GM18511 (cell line): ENCODE results near the gene NR1I3.
A peak's percentile ranks its signal among the peaks of the same experiment; 100 is the strongest.
"Not testable (repeated sequence)": the region's sequence is repeated elsewhere in the genome, so short reads cannot be mapped to it uniquely, and the experiment has no call there.

Experiments
- ATAC-seq: cut with Tn5 transposase; IDR thresholded peaks from one replicate; pipeline ENCODE4 v1.9.1; 2021; ENCODE audit warnings: mild to moderate bottlenecking, moderate library complexity; ENCODE audit not compliant: unreplicated experiment

The NR1I3 gene

GRCh38 chr1:161250829-161251228 is 12.8 kb upstream of the NR1I3 start:
- no peak for ATAC-seq

DNA sequence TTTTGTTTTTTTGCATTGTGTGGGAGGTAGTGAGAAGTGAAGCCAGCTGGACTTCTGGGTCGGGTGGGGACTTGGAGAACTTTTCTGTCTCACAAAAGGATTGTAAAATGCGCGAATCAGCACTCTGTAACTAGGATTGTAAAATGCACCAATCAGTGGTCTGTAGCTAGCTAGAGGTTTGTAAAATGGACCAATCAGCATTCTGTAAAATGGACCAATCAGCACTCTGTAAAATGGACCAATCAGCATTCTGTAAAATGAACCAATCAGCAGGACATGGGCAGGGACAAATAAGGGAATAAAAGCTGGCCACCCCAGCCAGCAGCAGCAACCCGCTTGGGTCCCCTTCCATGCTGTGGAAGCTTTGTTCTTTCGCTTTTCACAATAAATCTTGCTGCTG is 12.1 kb upstream of the NR1I3 start:
- not testable (repeated sequence) for ATAC-seq

DNA sequence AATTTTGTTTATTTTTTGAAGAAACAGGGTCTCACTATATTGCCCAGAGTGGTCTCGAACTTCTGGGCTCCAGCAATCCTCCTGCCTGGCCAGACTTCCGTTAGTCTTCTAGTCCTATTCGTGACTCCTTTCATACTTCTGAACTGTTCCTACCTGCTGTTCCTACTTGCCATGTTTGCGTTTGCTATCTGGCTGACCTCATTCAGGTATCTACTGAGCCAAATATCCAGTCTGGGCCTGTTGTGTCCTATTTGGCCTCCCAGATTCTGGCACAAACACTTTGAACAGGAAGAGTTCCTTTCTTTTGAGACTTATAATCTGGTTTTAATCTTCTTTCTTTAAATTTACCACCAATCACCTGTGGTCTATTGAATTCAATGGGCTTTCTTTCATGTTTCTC is 6.9 kb upstream of the NR1I3 start:
- ATAC-seq, result no peak

GRCh38 chr1:161242313-161242712 is 4.3 kb upstream of the NR1I3 start:
- ATAC-seq, result no peak

GRCh38 chr1:161241682-161242081 is 3.7 kb upstream of the NR1I3 start:
- no peak for ATAC-seq

GRCh38 chr1:161235957-161236775 is 1.8 kb downstream of the NR1I3 start:
- ATAC-seq, result no peak

DNA sequence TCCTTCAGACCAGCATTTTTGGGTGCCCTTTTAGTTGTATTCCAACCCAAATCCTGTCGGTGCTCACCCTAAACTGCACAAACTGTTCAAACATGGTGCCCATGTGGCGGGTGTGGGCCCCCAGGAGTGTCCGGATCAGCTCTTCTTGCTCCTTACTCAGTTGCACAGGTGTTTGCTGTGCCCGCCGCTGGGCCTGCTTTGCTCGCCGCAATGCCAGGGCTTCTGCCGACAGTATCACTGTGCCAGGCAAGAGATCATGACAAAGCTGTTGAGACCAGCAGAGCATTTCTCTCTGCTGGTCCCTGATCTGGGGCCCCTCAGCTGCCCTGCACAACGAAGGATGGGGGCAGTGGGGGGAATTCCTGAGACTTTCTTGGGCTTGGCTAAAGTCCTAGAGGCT is 4.9 kb downstream of the NR1I3 start:
- no peak for ATAC-seq

GRCh38 chr1:161230762-161231161 is 7.2 kb downstream of the NR1I3 start:
- no peak for ATAC-seq

- no peak for ATAC-seq
These were observed 8.1 kb downstream of the NR1I3 start for GRCh38 chr1:161229896-161230295.

- no peak for ATAC-seq
These were observed 10.0 kb downstream of the NR1I3 start for GRCh38 chr1:161228032-161228431.

- peak; percentile 41 for ATAC-seq
These were observed 10.7 kb downstream of the NR1I3 start for GRCh38 chr1:161227196-161227871.

DNA sequence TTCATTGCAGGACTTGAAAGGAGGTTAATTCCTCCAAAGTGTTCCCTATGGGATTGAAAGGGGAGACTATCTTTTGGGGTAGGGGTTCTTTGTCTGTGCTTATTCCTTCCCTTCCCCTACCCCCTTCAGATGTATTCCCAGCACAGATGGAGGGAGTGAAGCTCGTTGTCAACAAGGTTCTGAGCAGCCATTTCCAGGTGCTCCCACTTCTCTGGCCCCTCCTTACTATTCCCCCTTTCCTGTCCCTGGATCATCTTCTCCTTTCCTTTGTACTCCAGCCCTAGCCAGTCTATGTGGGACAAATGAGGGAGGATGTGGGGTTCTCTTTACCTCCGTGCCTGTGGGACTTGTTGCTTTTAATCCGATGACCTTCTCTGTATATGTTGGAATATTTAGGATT is 11.2 kb downstream of the NR1I3 start:
- ATAC-seq, result no peak

GRCh38 chr1:161226320-161226711 is 11.7 kb downstream of the NR1I3 start:
- ATAC-seq, result no peak

DNA sequence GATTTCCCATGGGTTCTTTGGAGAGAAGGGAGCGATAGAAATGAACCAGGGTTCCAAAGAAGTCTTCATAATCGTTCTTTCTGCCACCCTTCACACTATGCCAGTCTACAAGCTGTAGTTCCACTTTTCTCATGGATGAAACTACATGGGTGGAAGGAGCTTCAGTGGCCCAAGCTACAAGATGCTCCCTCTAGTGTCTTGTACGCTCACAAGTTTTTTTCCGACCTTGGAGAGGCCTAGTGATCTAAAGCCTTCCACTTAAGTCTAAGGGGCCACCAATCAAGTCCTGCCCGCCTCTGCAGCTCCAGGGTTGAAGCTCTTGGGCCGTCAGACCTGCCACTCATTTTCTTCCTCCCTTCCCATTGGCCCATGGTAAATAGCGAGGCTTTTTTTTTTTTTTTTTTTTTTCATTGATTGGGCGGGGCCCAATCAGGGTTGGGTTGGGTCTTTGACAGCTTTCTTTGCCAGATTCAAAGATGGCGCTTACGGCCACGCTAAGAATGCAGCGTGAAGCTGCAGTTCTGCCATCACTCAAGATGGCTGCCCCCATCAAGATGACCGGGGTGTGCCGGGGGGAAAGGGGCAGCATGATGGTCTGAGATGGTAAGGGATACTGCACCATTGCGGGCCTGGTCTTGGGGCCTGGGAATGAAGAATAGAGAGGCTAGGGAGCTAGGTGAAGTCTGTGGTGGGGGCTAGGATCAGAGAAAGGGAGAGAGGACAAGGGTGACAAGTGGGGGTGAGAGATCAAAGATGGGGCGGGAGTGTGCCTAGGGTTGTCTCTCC is 12.3 kb downstream of the NR1I3 start, which contains the start of gene TOMM40L:
TSS of gene TOMM40L (plus strand) at position 527 of the 786 bp plus-strand sequence. CDS start 430 bp downstream, outside the sequence.
- peak; percentile 98 for ATAC-seq

DNA sequence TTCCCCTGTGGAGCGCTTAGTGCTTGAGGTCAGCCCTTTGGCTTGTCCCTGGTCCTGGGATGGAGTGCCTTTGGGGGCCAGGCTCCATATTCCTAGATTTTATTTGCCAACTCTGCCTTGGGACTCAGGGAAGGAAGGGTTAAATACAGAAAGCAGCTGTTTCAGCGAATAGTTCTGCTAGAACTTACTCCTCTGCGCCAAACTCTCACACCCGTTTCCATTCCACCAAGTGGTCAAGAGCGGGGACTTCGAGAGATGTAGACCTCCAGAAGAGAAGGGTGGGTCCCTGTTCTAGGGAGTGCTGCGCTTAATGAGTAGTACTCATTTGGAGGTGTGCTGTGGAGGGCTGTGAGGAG is 12.8 kb downstream of the NR1I3 start:
- no peak for ATAC-seq

GRCh38 chr1:161224695-161225087 is 13.3 kb downstream of the NR1I3 start:
- ATAC-seq, result not testable (repeated sequence)

DNA sequence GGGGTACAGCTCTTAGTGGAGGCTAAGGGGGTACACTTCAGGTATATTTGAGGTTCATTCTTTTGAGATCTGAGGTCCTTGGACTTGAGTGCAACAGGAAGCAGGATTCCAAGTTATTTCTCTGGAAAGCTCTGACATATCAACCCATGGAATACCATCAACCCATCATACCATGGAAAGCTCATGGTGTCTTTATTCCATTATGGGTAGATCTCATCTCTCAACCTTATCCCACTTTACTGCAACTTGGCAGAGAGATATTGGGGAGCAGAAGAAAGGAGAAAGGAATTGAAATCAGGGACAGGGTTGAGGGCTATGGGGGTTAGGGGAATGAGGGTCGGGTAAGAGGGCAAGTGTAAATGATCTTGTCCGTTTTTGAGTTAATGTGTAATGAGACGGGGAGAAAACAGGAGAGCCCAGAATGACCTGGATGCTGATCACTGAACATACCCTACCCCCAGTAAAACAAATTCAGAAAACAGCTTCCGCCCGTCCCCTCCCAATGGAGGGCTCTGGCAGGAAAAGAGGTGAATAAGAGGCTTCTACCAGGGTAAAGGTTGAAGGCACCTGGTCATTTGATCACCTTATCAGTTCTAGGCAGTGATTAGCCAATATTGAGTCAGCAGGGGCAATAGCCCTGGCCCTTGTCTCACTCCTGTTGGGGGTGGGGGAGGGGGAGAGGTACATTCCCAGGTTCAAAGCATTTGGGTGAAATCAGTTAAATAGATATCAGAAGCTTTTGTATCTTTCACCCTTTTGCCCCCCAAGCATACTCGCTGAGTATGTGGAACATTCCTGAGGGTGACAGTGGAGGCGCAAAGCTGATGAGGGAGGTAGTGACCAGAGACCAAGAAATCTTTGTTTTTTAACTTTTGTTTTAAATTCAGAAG is 14.0 kb downstream of the NR1I3 start:
- no peak for ATAC-seq

GRCh38 chr1:161222175-161223019 is 15.6 kb downstream of the NR1I3 start:
- ATAC-seq, result no peak

DNA sequence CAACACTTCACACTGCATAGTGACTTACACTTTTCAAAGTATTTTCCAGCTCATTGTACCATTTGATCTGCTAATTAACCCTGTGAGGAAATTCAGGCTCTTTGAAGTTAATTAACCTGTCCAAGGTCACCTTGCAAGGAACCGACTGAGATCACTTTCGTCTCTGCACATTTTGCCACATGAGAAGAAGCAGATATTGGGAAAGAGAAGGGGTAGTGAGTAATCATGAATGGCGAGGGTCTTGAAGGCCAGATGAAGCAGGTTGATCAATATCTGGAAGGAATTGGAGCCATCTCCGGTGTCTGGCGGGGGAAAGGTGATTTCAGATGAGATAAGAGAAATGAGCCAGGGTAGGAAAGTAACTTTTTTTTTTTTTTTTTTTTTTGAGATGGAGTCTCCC is 18.0 kb downstream of the NR1I3 start:
- ATAC-seq, result no peak
